ENCODE results near the gene CABP1.

The CABP1 gene

GRCh38 chr12:120618954-120619615 lies 21.3 kb upstream of the CABP1 start:
- TF ChIP-seq CTCF (IDR thresholded peaks at IDR 0.05; ENCODE audit: borderline replicate concordance, control extremely low read depth, extremely low read depth, insufficient read depth, missing control alignments), result no peak
- in situ Hi-C loops (cut with MboI; ENCODE audit: low sequenced_read_pairs, unreplicated experiment), result no loop called here
- DNase-seq (ENCODE audit: low spot score), result no peak

- in situ Hi-C loops (cut with MboI; ENCODE audit: low sequenced_read_pairs, unreplicated experiment), result no loop called here
- no peak for DNase-seq (ENCODE audit: low spot score)
- TF ChIP-seq CTCF (IDR thresholded peaks at IDR 0.05; ENCODE audit: borderline replicate concordance, control extremely low read depth, extremely low read depth, insufficient read depth, missing control alignments), result no peak
Observed at GRCh38 chr12:120620624-120621023, 19.8 kb upstream of the CABP1 start.

- no peak for DNase-seq (ENCODE audit: low spot score)
- in situ Hi-C loops (cut with MboI; ENCODE audit: low sequenced_read_pairs, unreplicated experiment), result no loop called here
- no peak for TF ChIP-seq CTCF (IDR thresholded peaks at IDR 0.05; ENCODE audit: borderline replicate concordance, control extremely low read depth, extremely low read depth, insufficient read depth, missing control alignments)
Observed at GRCh38 chr12:120625557-120626419, 14.6 kb upstream of the CABP1 start.

- in situ Hi-C loops (cut with MboI; ENCODE audit: low sequenced_read_pairs, unreplicated experiment), result no loop called here
Observed at GRCh38 chr12:120628919-120629318, 11.5 kb upstream of the CABP1 start.

GRCh38 chr12:120630104-120630892 lies 10.1 kb upstream of the CABP1 start:
- TF ChIP-seq CTCF (IDR thresholded peaks at IDR 0.05; ENCODE audit: borderline replicate concordance, control extremely low read depth, extremely low read depth, insufficient read depth, missing control alignments), result no peak
- no peak for DNase-seq (ENCODE audit: low spot score)
- in situ Hi-C loops (cut with MboI; ENCODE audit: low sequenced_read_pairs, unreplicated experiment), result no loop called here

More at GRCh38 chr12:120628919-120629318, 11.5 kb upstream of the CABP1 start:
- TF ChIP-seq CTCF (IDR thresholded peaks at IDR 0.05; ENCODE audit: borderline replicate concordance, control extremely low read depth, extremely low read depth, insufficient read depth, missing control alignments), result no peak
- no peak for DNase-seq (ENCODE audit: low spot score)

GRCh38 chr12:120631097-120631496 lies 9.3 kb upstream of the CABP1 start:
- no peak for DNase-seq (ENCODE audit: low spot score)
- in situ Hi-C loops (cut with MboI; ENCODE audit: low sequenced_read_pairs, unreplicated experiment), result no loop called here
- TF ChIP-seq CTCF (IDR thresholded peaks at IDR 0.05; ENCODE audit: borderline replicate concordance, control extremely low read depth, extremely low read depth, insufficient read depth, missing control alignments), result no peak
